K562 (cell line): ENCODE measurements around the gene CCDC9. TPM values are rescaled to one million over a fixed set of nuclear protein-coding genes. Genes with fewer than 3 reads are reported as not detected.

ENCODE experiments used
- DACH1 ChIP-seq: fragments of 450-650 bp; IDR thresholded peaks from 2 replicates; pipeline ENCODE4 v1.6.1; 2018; ENCODE audit not compliant: partially characterized antibody
- GABPB1 ChIP-seq: sonication (generic); formaldehyde crosslinking; IDR thresholded peaks from 2 replicates; pipeline ENCODE4 v1.8.0; 2022; ENCODE audit warnings: mild to moderate bottlenecking, missing genetic modification reagents
- HMGN3 ChIP-seq: IDR thresholded peaks from 2 replicates; pipeline ENCODE4 v1.6.1; 2011; ENCODE audit warnings: borderline replicate concordance, low read depth, mild to moderate bottlenecking, mixed read lengths, low read length; ENCODE audit not compliant: insufficient read length; ENCODE audit errors: extremely low read depth
- YY1 ChIP-seq, 3 experiments: IDR thresholded peaks; 2 replicates each; pipeline ENCODE4 v1.6.1; 2011; ENCODE audit warnings: low read length in 2 of 3, mild to moderate bottlenecking in 2 of 3, moderate library complexity in 2 of 3, borderline replicate concordance in 1 of 3, control low read depth in 1 of 3, low read depth in 1 of 3; ENCODE audit not compliant: insufficient read depth in 3 of 3, insufficient replicate concordance in 2 of 3, control insufficient read depth in 1 of 3, insufficient read length in 1 of 3; ENCODE audit errors: extremely low read depth in 1 of 3
- polyA plus RNA-seq, 8 experiments: library from polyadenylated mRNA; depleted of rRNA in 4 of 8; stranded (reverse) in 5 of 8; unstranded in 3 of 8; fragments of >200 nt; fragmentation: Nextera tagmentation in 2 of 8; fragmentation: Illumina TruSeq in 1 of 8; extraction: Ambion mirVana in 2 of 8; extraction: Trizol in 1 of 8; gene quantifications; 2 replicates each; pipeline versions ENCODE4 v1.2.1 to v1.2.3, GENCODE V29; 2011 to 2014; ENCODE audit warnings: inconsistent platforms in 1 of 8, missing spikeins in 1 of 8
- total RNA-seq, 7 experiments: library from RNA; depleted of rRNA in 6 of 7; stranded (reverse); fragments of >200 nt in 6 of 7; fragmentation: Illumina TruSeq in 2 of 7; extraction: Trizol in 2 of 7; gene quantifications; 2 replicates each; pipeline versions ENCODE4 v1.2.1 to v1.2.3, GENCODE V29; 2011 to 2021; ENCODE audit warnings: low replicate concordance in 1 of 7
- TF ChIP-seq, protein P1 (sequence below), 2 experiments: fragments of 450-650 bp in 1 of 2; sonication (generic) in 1 of 2; formaldehyde crosslinking in 1 of 2; IDR thresholded peaks; 2 replicates each; pipeline versions ENCODE4 v1.7.1 to v1.9.0; 2016 to 2022; ENCODE audit warnings: inconsistent platforms in 1 of 2, mild to moderate bottlenecking in 1 of 2, missing genetic modification reagents in 1 of 2
- TF ChIP-seq, protein P2 (sequence below): fragments of 250-450 bp; sonication (Bioruptor Pico); IDR thresholded peaks from 2 replicates; pipeline ENCODE4 v1.5.0; 2021

Gene CCDC9
- total and polyA plus RNA-seq, 9 of the 15 experiments (the other 6 are each of a cell fraction or from before 2014, with no cell fraction given), result 0.23 to 38.6 (median 8.4) TPM

DNA sequence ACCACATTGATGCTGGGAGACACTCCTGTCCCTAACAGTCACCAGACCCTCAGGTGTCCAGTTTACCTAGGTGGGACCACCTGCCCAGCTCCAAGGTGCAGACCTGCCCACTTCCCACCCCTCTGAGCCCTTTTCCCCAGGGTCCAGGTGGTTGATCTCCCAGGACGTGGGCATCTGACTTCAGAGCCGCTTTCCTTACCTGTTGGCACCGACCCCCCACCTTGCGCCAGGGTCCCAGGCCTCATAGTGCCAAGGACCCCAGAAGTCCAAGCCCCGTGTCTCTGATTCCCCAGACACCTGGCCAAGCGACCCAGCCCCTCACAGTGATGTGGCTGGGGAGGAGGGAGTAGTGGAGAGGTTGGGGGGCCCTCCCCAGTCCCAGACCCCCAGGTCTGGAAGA lies 15.8 kb upstream of the CCDC9 start (continued):
- TF ChIP-seq, protein P1, sequence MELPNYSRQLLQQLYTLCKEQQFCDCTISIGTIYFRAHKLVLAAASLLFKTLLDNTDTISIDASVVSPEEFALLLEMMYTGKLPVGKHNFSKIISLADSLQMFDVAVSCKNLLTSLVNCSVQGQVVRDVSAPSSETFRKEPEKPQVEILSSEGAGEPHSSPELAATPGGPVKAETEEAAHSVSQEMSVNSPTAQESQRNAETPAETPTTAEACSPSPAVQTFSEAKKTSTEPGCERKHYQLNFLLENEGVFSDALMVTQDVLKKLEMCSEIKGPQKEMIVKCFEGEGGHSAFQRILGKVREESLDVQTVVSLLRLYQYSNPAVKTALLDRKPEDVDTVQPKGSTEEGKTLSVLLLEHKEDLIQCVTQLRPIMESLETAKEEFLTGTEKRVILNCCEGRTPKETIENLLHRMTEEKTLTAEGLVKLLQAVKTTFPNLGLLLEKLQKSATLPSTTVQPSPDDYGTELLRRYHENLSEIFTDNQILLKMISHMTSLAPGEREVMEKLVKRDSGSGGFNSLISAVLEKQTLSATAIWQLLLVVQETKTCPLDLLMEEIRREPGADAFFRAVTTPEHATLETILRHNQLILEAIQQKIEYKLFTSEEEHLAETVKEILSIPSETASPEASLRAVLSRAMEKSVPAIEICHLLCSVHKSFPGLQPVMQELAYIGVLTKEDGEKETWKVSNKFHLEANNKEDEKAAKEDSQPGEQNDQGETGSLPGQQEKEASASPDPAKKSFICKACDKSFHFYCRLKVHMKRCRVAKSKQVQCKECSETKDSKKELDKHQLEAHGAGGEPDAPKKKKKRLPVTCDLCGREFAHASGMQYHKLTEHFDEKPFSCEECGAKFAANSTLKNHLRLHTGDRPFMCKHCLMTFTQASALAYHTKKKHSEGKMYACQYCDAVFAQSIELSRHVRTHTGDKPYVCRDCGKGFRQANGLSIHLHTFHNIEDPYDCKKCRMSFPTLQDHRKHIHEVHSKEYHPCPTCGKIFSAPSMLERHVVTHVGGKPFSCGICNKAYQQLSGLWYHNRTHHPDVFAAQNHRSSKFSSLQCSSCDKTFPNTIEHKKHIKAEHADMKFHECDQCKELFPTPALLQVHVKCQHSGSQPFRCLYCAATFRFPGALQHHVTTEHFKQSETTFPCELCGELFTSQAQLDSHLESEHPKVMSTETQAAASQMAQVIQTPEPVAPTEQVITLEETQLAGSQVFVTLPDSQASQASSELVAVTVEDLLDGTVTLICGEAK (IDR thresholded peaks at IDR 0.05), result no peak
- TF ChIP-seq, protein P1 (CRISPR knock-in tag; IDR thresholded peaks at IDR 0.05), result 0 out of 2 replicates have a peak, but pooled peaks have one; percentile 8
- no peak for TF ChIP-seq HMGN3
- TF ChIP-seq GABPB1 (CRISPR knock-in tag), result no peak
- TF ChIP-seq YY1 (IDR thresholded peaks at IDR 0.05; ENCODE audit: borderline replicate concordance in 1 of 3, control insufficient read depth in 1 of 3, extremely low read depth in 1 of 3, insufficient read depth in 3 of 3, insufficient read length in 1 of 3, insufficient replicate concordance in 2 of 3, low read depth in 1 of 3, low read length in 2 of 3), result no peak
- TF ChIP-seq DACH1, result no peak
- TF ChIP-seq, protein P2, sequence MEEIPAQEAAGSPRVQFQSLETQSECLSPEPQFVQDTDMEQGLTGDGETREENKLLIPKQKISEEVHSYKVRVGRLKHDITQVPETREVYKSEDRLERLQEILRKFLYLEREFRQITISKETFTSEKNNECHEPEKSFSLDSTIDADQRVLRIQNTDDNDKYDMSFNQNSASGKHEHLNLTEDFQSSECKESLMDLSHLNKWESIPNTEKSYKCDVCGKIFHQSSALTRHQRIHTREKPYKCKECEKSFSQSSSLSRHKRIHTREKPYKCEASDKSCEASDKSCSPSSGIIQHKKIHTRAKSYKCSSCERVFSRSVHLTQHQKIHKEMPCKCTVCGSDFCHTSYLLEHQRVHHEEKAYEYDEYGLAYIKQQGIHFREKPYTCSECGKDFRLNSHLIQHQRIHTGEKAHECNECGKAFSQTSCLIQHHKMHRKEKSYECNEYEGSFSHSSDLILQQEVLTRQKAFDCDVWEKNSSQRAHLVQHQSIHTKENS (CRISPR knock-in tag), result no peak
